Neural progenitor cell (in vitro differentiated cells): ENCODE data around the gene ACYP2. TPM values are rescaled to one million over a fixed set of nuclear protein-coding genes. Genes with fewer than 3 reads are reported as not detected.

Experiments used
- DNase-seq: peaks from one replicate; pipeline ENCODE4 v3.0.0-alpha.2; 2016; ENCODE audit warnings: low spot score
- H2AFZ ChIP-seq: fragments of 200-600 bp; sonication (generic); replicated peaks from 2 replicates; pipeline ENCODE4 v1.6.1; 2016; ENCODE audit warnings: antibody characterized with exemption
- H3F3A ChIP-seq: fragments of 200-600 bp; sonication (generic); 2 replicates; pipeline ENCODE4 v1.6.1; 2016; ENCODE audit warnings: antibody characterized with exemption, low read depth
- H3K27ac ChIP-seq: fragments of 200-600 bp; sonication (generic); 2 replicates; pipeline ENCODE4 v1.5.1; 2016; ENCODE audit warnings: mild to moderate bottlenecking
- H3K27me3 ChIP-seq: fragments of 200-600 bp; sonication (generic); 2 replicates; pipeline ENCODE4 v1.6.1; 2016; ENCODE audit warnings: mild to moderate bottlenecking, moderate library complexity
- H3K36me3 ChIP-seq: fragments of 200-600 bp; sonication (generic); 2 replicates; pipeline ENCODE4 v1.5.1; 2016
- H3K4me1 ChIP-seq: fragments of 200-600 bp; sonication (generic); 2 replicates; pipeline ENCODE4 v1.6.1; 2016; ENCODE audit warnings: mixed run types
- H3K4me2 ChIP-seq: fragments of 200-600 bp; sonication (generic); 2 replicates; pipeline ENCODE4 v1.6.1; 2016
- H3K4me3 ChIP-seq: fragments of 200-600 bp; sonication (generic); 2 replicates; pipeline ENCODE4 v1.5.1; 2016
- H3K79me2 ChIP-seq: fragments of 200-600 bp; sonication (generic); 2 replicates; pipeline ENCODE4 v1.6.1; 2016; ENCODE audit warnings: low read depth
- H3K9ac ChIP-seq: fragments of 200-600 bp; sonication (generic); 2 replicates; pipeline ENCODE4 v1.6.1; 2016
- H3K9me3 ChIP-seq: fragments of 200-600 bp; sonication (generic); 2 replicates; pipeline ENCODE4 v1.5.1; 2016; ENCODE audit warnings: low read depth
- H4K20me1 ChIP-seq: fragments of 200-600 bp; sonication (generic); 2 replicates; pipeline ENCODE4 v1.6.1; 2016; ENCODE audit warnings: low read depth
- H3K27ac Mint-ChIP-seq: 3 replicates; pipeline ENCODE4 v1.8.0; 2021; ENCODE audit warnings: mixed read lengths
- H3K27me3 Mint-ChIP-seq: 2 replicates; pipeline ENCODE4 v1.8.0; 2022; ENCODE audit warnings: low read depth, mild to moderate bottlenecking, inconsistent platforms, moderate library complexity, mixed read lengths; ENCODE audit not compliant: insufficient read depth
- H3K36me3 Mint-ChIP-seq: 3 replicates; pipeline ENCODE4 v1.8.0; 2021; ENCODE audit warnings: mixed read lengths
- H3K4me1 Mint-ChIP-seq: 3 replicates; pipeline ENCODE4 v1.8.0; 2021; ENCODE audit warnings: mixed read lengths
- H3K4me3 Mint-ChIP-seq: 3 replicates; pipeline ENCODE4 v1.8.0; 2021; ENCODE audit warnings: mild to moderate bottlenecking, moderate library complexity, mixed read lengths
- H3K9me3 Mint-ChIP-seq: 3 replicates; pipeline ENCODE4 v1.8.0; 2020; ENCODE audit warnings: mixed read lengths
- EZH2 ChIP-seq: fragments of 200-600 bp; sonication (generic); IDR thresholded peaks from 2 replicates; pipeline ENCODE4 v1.6.1; 2017; ENCODE audit warnings: antibody characterized with exemption, mild to moderate bottlenecking, moderate library complexity
- EZH2phosphoT487 ChIP-seq: fragments of 200-600 bp; sonication (generic); IDR thresholded peaks from 2 replicates; pipeline ENCODE4 v1.6.1; 2017; ENCODE audit warnings: antibody characterized with exemption
- total RNA-seq: library from RNA; depleted of rRNA; stranded (reverse); fragments of >200 nt; gene quantifications from 2 replicates; pipeline ENCODE4 v1.2.3, GENCODE V29; 2015; ENCODE audit warnings: low replicate concordance
- TF ChIP-seq, protein P1 (sequence below): fragments of 200-600 bp; sonication (generic); IDR thresholded peaks from 2 replicates; pipeline ENCODE4 v1.5.1; 2017; ENCODE audit warnings: antibody characterized with exemption, mild to moderate bottlenecking

The ACYP2 gene
- total RNA-seq, 1 donor from 2014 or later: 9.7 TPM

DNA sequence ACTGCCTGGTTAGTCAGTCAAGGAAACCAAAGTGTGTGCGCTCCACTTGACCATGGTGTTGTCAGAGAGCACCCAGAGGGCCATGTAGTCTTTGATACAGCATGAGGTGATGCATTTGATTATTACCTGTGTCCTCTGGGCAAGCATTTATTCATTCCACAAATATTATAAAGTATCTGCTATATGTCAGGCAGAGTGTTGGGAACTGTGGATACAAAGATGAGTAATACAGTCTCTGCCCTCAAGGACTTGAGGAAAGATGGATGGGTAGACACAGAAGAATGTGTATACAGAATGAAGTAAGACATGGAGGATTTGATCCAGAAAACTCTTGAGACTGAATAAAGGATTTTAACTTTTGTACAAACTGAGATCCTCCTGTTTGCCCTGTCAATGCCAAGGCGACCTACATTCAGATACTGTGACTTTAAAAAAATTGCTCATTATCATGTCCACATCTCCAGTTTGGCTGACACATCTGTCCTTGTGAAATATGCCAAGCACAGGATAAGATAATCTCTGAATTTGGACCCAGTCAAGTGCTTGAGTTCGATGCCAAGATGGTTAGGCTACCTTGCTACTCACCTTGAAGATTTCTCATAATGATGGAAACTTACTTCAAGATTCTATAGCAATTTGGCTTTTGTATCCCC lies 50.8 kb downstream of the ACYP2 start:
- no peak for TF ChIP-seq EZH2phosphoT487
- no peak for TF ChIP-seq EZH2
- TF ChIP-seq, protein P1, sequence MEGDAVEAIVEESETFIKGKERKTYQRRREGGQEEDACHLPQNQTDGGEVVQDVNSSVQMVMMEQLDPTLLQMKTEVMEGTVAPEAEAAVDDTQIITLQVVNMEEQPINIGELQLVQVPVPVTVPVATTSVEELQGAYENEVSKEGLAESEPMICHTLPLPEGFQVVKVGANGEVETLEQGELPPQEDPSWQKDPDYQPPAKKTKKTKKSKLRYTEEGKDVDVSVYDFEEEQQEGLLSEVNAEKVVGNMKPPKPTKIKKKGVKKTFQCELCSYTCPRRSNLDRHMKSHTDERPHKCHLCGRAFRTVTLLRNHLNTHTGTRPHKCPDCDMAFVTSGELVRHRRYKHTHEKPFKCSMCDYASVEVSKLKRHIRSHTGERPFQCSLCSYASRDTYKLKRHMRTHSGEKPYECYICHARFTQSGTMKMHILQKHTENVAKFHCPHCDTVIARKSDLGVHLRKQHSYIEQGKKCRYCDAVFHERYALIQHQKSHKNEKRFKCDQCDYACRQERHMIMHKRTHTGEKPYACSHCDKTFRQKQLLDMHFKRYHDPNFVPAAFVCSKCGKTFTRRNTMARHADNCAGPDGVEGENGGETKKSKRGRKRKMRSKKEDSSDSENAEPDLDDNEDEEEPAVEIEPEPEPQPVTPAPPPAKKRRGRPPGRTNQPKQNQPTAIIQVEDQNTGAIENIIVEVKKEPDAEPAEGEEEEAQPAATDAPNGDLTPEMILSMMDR: no peak
- Mint-ChIP-seq H3K4me1 (peaks cover 12% of the 10 kb centered on the region), H3K9me3 (no peaks in the 10 kb centered on the region), H3K27ac (no peak overlapping the region), H3K27me3 (no peaks in the 10 kb centered on the region), H3K36me3 (no peaks in the 10 kb centered on the region), H3K4me3 (no peak overlapping the region)
- H3K4me1 ChIP-seq: no peaks in the 10 kb centered on the region
- no peak overlapping the region for H3K9ac ChIP-seq
- no peak overlapping the region for H2AFZ ChIP-seq
- H3F3A ChIP-seq: no peaks in the 10 kb centered on the region
- H3K9me3 ChIP-seq: no peaks in the 10 kb centered on the region
- no peaks in the 10 kb centered on the region for H3K79me2 ChIP-seq
- H4K20me1 ChIP-seq: no peaks in the 10 kb centered on the region
- H3K27ac ChIP-seq: no peak overlapping the region
- no peak overlapping the region for H3K4me3 ChIP-seq
- H3K27me3 ChIP-seq: no peaks in the 10 kb centered on the region
- H3K36me3 ChIP-seq: no peaks in the 10 kb centered on the region
- no peak overlapping the region for H3K4me2 ChIP-seq
- no peak for DNase-seq

DNA sequence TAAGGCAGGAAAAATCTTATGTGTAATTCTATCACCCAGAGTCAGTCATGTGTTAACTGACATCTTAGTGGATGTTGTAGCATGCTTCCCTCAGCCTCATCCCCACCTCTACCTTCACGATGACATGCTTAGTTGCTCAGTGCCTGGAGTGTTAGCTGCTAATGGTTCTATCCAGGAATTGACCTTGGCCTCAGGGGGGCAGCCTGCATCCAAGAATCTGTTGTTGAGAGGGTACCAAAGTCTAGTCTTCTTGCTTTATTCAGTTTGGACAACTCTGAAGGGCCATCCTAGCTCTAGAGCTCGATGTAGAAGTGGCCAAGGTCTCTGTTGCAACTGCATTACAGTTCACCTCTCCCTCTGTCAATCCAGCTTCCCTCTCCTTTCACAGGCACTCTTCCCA lies 61.2 kb downstream of the ACYP2 start:
- Histone ChIP-seq H3K4me2 (no peak overlapping the region), H3K9ac (no peak overlapping the region), H3K4me3 (no peak overlapping the region), H3K9me3 (no peaks in the 10 kb centered on the region), H3F3A (no peaks in the 10 kb centered on the region), H4K20me1 (no peaks in the 10 kb centered on the region), H3K79me2 (no peaks in the 10 kb centered on the region), H3K27me3 (no peaks in the 10 kb centered on the region), H3K27ac (no peak overlapping the region), H3K4me1 (no peaks in the 10 kb centered on the region), H3K36me3 (no peaks in the 10 kb centered on the region), H2AFZ (no peak overlapping the region)
- H3K27ac Mint-ChIP-seq: no peak overlapping the region
- DNase-seq: no peak
- no peaks in the 10 kb centered on the region for H3K9me3 Mint-ChIP-seq
- peaks cover 9% of the 10 kb centered on the region for H3K27me3 Mint-ChIP-seq
- TF ChIP-seq EZH2phosphoT487 (no peak), EZH2 (no peak)
- TF ChIP-seq, protein P1: peak; percentile 12
- H3K36me3 Mint-ChIP-seq: no peaks in the 10 kb centered on the region
- H3K4me3 Mint-ChIP-seq: no peak overlapping the region
- H3K4me1 Mint-ChIP-seq: no peaks in the 10 kb centered on the region

DNA sequence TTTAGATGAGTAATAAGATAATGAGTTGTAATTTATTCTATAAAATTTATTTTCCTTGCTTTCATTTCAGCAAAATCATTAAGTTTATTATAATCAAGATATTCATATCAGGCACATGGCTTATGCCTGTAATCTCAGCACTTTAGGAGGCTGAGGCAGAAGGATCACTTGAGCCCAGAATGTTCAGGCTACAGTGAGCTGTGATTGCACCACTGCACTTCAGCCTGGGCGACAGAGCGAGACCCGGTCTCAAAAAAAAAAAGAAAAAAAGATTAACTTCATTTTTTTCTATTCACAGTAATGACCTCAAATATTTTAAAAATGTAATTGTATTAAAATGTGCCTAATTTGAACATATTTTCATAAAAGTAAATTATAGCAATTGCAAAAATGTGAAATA lies 67.9 kb downstream of the ACYP2 start:
- Histone ChIP-seq H3K36me3 (no peaks in the 10 kb centered on the region), H4K20me1 (no peaks in the 10 kb centered on the region), H3K9me3 (no peaks in the 10 kb centered on the region), H3K9ac (no peak overlapping the region), H3F3A (no peaks in the 10 kb centered on the region), H2AFZ (no peak overlapping the region), H3K79me2 (no peaks in the 10 kb centered on the region), H3K4me3 (no peak overlapping the region), H3K27me3 (no peaks in the 10 kb centered on the region), H3K4me2 (no peak overlapping the region), H3K4me1 (no peaks in the 10 kb centered on the region), H3K27ac (no peak overlapping the region)
- no peak for TF ChIP-seq EZH2phosphoT487
- TF ChIP-seq, protein P1: no peak
- no peak for TF ChIP-seq EZH2
- DNase-seq: no peak
- no peak overlapping the region for H3K4me3 Mint-ChIP-seq
- H3K27me3 Mint-ChIP-seq: no peaks in the 10 kb centered on the region
- no peak overlapping the region for H3K27ac Mint-ChIP-seq
- no peaks in the 10 kb centered on the region for H3K4me1 Mint-ChIP-seq
- no peaks in the 10 kb centered on the region for H3K36me3 Mint-ChIP-seq
- no peaks in the 10 kb centered on the region for H3K9me3 Mint-ChIP-seq
